ENCODE data around the gene REEP6. TPM values are rescaled to one million over a fixed set of nuclear protein-coding genes. Genes with fewer than 3 reads are reported as not detected.

REEP6 gene
- total RNA-seq, 2 donors from 2014 or later = 1.8 to 2.3 TPM

- Mint-ChIP-seq H3K36me3 (ENCODE audit: low read depth) (peaks cover 13% of the 10 kb centered on the region), H3K4me3 (no peak overlapping the region), H3K27ac (no peak overlapping the region), H3K27me3 (peaks cover 42% of the 10 kb centered on the region), H3K4me1 (peaks cover 17% of the 10 kb centered on the region)
- no peaks in the 10 kb centered on the region for H3K9me3 ChIP-seq (ENCODE audit: control insufficient read depth, low read length, poor library complexity, severe bottlenecking)
- no peak for DNase-seq
- ATAC-seq = no peak
Observed at GRCh38 chr19:1452802-1453524, 38.0 kb upstream of the REEP6 start.

DNA sequence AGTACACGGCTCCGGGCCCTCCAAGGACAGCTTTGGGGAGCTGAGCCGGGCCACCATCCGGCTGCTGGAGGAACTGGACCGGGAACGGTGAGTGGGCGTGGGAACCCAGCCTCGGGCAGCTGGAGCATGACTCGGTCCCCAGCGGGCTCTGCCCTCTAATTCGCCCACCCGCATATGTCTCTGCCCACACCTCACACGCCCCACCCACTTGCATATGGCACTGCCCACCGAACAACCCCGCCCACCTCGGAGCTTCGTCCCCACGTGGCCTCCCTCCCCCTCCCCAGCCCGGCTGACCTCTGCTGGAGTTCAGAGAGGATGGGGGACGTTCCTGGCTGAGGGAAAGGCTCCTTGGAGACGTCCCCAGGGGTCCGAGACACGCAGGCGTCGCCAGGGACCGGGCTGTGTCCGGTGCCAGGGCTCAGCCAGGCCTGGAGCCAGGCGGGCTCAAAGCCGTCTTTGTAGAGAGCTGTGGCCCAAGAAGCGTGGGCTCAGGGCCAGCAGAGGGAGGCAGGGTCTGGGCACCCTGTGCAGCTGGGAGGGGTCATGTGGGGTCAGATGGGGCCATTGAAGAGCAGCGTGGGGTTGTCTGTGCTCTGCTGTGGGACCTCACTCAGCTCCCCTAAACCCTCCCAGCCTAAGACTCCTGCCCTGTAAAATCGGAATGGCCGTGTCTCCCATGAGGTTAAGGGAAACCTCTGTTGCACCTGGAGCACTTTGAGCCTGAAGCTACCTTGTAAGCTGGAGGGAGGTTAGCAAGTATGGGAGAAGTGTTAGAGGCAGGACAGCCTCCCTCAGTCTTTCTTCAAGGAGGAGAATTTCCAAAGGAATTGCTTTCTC lies 37.2 kb upstream of the REEP6 start:
- peaks cover 17% of the 10 kb centered on the region for H3K4me1 Mint-ChIP-seq
- ATAC-seq (no peak), DNase-seq (no peak)
- no peak overlapping the region for H3K27ac Mint-ChIP-seq
- peak overlapping the region; percentile 70 for H3K4me3 Mint-ChIP-seq
- no peaks in the 10 kb centered on the region for H3K9me3 ChIP-seq (ENCODE audit: control insufficient read depth, low read length, poor library complexity, severe bottlenecking)
- H3K27me3 Mint-ChIP-seq = peaks cover 38% of the 10 kb centered on the region
- H3K36me3 Mint-ChIP-seq (ENCODE audit: low read depth) = peaks cover 11% of the 10 kb centered on the region

- peaks cover 7% of the 10 kb centered on the region for H3K36me3 Mint-ChIP-seq (ENCODE audit: low read depth)
- peaks cover 30% of the 10 kb centered on the region for H3K27me3 Mint-ChIP-seq
- no peaks in the 10 kb centered on the region for H3K9me3 ChIP-seq (ENCODE audit: control insufficient read depth, low read length, poor library complexity, severe bottlenecking)
- H3K27ac Mint-ChIP-seq = no peak overlapping the region
- peak; percentile 12 for ATAC-seq
- peak overlapping the region; percentile 61 for H3K4me3 Mint-ChIP-seq
- H3K4me1 Mint-ChIP-seq = peaks cover 15% of the 10 kb centered on the region
- DNase-seq = no peak
Observed at GRCh38 chr19:1455002-1455335, 36.0 kb upstream of the REEP6 start.

GRCh38 chr19:1455336-1456120 lies 35.5 kb upstream of the REEP6 start:
- DNase-seq = peak in 2 of 3 donors; percentile 44 to 46
- H3K9me3 ChIP-seq (ENCODE audit: control insufficient read depth, low read length, poor library complexity, severe bottlenecking) = no peaks in the 10 kb centered on the region
- Mint-ChIP-seq H3K27me3 (peaks cover 27% of the 10 kb centered on the region), H3K4me3 (peak overlapping the region; percentile 9), H3K27ac (no peak overlapping the region), H3K4me1 (peaks cover 15% of the 10 kb centered on the region), H3K36me3 (ENCODE audit: low read depth) (peaks cover 7% of the 10 kb centered on the region)
- peak; percentile 80 for ATAC-seq

DNA sequence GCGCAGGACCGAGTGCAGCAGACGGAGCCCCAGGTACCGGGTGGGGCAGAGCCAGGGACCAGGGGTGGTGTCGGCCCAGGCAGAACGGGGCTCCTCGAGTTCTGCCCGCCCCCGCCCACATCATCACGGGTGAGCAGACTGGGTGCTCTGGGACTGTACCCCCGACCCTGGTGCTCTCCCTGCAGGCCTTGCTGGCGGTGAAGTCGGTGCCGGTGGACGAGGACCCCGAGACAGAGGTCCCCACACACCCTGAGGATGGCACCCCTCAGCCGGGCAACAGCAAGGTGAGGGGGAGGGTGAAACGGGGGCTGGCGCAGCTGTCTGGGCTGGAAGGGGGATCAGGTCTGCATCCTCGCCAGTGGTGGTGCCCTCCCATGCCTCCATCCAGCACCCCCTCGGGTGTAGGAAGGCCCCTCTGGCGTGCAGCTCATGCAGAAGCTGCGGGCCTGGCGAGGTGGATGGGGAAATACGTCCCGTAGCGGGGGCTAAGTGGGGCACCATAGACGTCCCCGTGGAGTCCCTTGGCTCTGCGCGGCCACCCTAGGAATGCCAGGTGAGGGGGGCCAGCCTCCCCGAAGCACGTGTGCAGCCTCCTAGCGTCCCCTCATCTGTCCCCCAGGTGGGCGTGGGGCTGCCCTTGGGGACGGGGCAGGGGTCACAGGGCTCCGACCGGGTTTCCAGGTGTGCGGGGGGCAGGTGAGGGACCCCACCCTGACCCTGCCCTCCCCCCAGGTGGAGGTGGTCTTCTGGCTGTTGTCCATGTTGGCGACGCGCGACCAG lies 34.7 kb upstream of the REEP6 start:
- H3K36me3 Mint-ChIP-seq (ENCODE audit: low read depth) = peaks cover 3% of the 10 kb centered on the region
- H3K4me1 Mint-ChIP-seq = peaks cover 11% of the 10 kb centered on the region
- no peak overlapping the region for H3K27ac Mint-ChIP-seq
- ATAC-seq = no peak
- H3K4me3 Mint-ChIP-seq = no peak overlapping the region
- H3K9me3 ChIP-seq (ENCODE audit: control insufficient read depth, low read length, poor library complexity, severe bottlenecking) = no peaks in the 10 kb centered on the region
- no peak for DNase-seq
- H3K27me3 Mint-ChIP-seq = peaks cover 20% of the 10 kb centered on the region

DNA sequence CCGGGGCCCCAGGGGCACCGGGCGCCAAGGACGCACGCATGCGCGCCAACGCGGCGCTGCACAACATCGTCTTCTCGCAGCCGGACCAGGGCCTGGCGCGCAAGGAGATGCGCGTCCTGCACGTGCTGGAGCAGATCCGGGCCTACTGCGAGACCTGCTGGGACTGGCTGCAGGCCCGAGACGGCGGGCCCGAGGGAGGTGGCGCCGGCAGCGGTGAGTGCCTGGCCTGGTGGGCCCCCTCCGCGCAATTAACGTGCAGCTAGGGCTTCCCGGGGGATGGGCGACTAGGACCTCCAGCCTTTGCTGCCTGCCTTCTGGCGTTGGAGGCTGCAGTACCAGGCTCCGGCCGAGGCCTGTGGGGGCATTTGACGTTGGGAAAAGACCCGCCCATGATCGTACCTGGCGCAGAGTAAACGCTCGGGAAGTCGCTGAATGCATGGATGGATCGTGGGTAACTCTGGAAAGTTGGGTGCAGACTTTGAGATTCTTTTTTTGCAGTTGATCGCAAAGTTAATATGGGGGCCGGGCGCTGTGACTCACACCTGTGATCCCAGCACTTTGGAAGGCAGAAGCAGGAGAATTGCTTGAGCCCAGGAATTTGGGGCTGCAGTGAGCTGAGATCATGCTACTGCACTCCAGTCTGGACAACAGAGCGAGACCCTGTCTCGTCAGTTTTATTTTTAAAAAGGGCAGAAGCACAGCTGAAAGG lies 33.8 kb upstream of the REEP6 start:
- ATAC-seq = no peak
- H3K27ac Mint-ChIP-seq = no peak overlapping the region
- peaks cover 20% of the 10 kb centered on the region for H3K27me3 Mint-ChIP-seq
- no peak for DNase-seq
- no peak overlapping the region for H3K4me3 Mint-ChIP-seq
- peaks cover 11% of the 10 kb centered on the region for H3K4me1 Mint-ChIP-seq
- no peaks in the 10 kb centered on the region for H3K9me3 ChIP-seq (ENCODE audit: control insufficient read depth, low read length, poor library complexity, severe bottlenecking)
- peaks cover 3% of the 10 kb centered on the region for H3K36me3 Mint-ChIP-seq (ENCODE audit: low read depth)

- H3K36me3 Mint-ChIP-seq (ENCODE audit: low read depth) = peaks cover 3% of the 10 kb centered on the region
- H3K4me3 Mint-ChIP-seq = no peak overlapping the region
Observed at GRCh38 chr19:1457892-1458291, 33.1 kb upstream of the REEP6 start.

GRCh38 chr19:1459479-1459878 lies 31.5 kb upstream of the REEP6 start:
- H3K9me3 ChIP-seq (ENCODE audit: control insufficient read depth, low read length, poor library complexity, severe bottlenecking) = no peaks in the 10 kb centered on the region
- Mint-ChIP-seq H3K4me1 (peaks cover 8% of the 10 kb centered on the region), H3K4me3 (no peak overlapping the region), H3K27ac (no peak overlapping the region), H3K36me3 (ENCODE audit: low read depth) (peaks cover 3% of the 10 kb centered on the region), H3K27me3 (peaks cover 6% of the 10 kb centered on the region)
- no peak for ATAC-seq
- no peak for DNase-seq

More at GRCh38 chr19:1457892-1458291, 33.1 kb upstream of the REEP6 start:
- Mint-ChIP-seq H3K27me3 (peaks cover 14% of the 10 kb centered on the region), H3K4me1 (peaks cover 11% of the 10 kb centered on the region), H3K27ac (no peak overlapping the region)
- no peak for DNase-seq
- no peaks in the 10 kb centered on the region for H3K9me3 ChIP-seq (ENCODE audit: control insufficient read depth, low read length, poor library complexity, severe bottlenecking)
- no peak for ATAC-seq

DNA sequence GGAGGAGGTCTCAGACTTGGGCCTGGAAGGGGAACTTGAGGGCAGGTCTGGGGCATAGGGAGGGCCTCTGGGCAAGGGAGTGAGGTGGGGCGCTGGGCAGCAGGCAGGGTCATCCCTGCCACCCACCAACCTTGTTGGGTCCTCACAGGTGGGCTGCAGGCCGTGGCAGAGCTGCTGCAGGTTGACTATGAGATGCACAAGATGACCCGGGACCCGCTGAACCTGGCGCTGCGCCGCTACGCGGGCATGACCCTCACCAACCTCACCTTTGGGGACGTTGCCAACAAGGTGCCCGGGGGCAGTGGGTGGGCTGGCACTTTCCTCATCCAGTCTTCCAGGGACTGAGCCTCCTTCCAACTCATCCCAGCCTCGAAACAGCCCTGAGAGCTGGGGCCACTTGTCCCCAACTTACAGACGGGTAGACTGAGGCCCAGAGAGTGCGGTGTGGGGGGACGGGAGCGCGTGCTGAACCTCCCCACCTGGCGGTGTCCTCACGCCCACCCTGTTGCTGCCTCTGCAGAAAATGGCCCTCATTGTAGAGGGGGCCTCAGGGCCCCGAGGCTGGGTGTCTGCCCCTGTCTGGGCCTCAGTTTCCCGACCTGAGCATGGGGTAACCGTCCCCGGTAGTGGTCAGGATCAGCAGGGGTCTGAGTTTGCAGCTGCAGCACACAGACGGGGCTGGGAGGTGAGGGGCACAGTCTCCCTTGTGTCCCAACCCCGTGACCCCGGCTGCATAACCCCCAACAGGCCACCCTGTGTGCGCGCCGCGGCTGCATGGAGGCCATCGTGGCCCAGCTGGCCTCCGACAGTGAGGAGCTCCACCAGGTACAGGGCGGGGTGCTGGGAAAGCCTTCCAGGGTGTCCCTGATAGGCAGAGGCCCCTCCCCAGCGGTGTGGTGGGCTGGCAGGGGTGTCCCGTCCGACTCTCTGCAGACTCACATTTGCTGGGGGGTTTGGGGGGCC lies 30.7 kb upstream of the REEP6 start:
- DNase-seq = no peak
- Mint-ChIP-seq H3K36me3 (ENCODE audit: low read depth) (peaks cover 3% of the 10 kb centered on the region), H3K4me1 (peaks cover 8% of the 10 kb centered on the region), H3K27me3 (peaks cover 5% of the 10 kb centered on the region), H3K27ac (no peak overlapping the region), H3K4me3 (no peak overlapping the region)
- H3K9me3 ChIP-seq (ENCODE audit: control insufficient read depth, low read length, poor library complexity, severe bottlenecking) = no peaks in the 10 kb centered on the region
- ATAC-seq = no peak

GRCh38 chr19:1461862-1462261 lies 29.1 kb upstream of the REEP6 start:
- Mint-ChIP-seq H3K27ac (no peak overlapping the region), H3K27me3 (no peaks in the 10 kb centered on the region), H3K4me1 (peaks cover 3% of the 10 kb centered on the region), H3K36me3 (ENCODE audit: low read depth) (no peaks in the 10 kb centered on the region), H3K4me3 (no peak overlapping the region)
- H3K9me3 ChIP-seq (ENCODE audit: control insufficient read depth, low read length, poor library complexity, severe bottlenecking) = no peaks in the 10 kb centered on the region
- ATAC-seq = no peak
- DNase-seq = no peak

DNA sequence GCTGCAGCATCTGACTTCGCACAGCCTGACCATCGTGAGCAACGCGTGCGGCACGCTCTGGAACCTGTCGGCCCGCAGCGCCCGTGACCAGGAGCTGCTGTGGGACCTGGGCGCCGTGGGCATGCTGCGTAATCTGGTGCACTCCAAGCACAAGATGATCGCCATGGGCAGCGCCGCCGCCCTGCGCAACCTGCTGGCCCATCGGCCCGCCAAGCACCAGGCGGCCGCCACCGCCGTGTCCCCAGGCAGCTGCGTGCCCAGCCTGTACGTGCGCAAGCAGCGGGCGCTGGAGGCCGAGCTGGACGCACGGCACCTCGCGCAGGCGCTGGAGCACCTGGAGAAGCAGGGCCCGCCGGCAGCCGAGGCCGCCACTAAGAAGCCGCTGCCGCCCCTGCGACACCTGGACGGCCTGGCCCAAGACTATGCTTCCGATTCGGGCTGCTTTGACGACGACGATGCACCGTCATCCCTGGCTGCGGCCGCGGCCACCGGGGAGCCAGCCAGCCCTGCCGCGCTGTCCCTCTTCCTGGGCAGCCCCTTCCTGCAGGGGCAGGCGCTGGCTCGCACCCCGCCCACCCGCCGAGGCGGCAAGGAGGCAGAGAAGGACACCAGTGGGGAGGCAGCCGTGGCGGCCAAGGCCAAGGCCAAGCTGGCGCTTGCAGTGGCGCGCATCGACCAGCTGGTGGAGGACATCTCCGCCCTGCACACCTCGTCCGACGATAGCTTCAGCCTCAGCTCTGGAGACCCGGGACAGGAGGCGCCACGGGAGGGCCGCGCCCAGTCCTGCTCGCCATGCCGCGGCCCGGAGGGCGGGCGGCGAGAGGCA lies 25.6 kb upstream of the REEP6 start:
- H3K9me3 ChIP-seq (ENCODE audit: control insufficient read depth, low read length, poor library complexity, severe bottlenecking) = no peaks in the 10 kb centered on the region
- DNase-seq (no peak), ATAC-seq (no peak)
- Mint-ChIP-seq H3K27ac (no peak overlapping the region), H3K4me3 (peak overlapping the region; percentile 15), H3K4me1 (peaks cover 5% of the 10 kb centered on the region), H3K27me3 (no peaks in the 10 kb centered on the region), H3K36me3 (ENCODE audit: low read depth) (no peaks in the 10 kb centered on the region)
